PFSK-1 (cell line): ENCODE measurements around the gene BCL6B.

ENCODE experiments used
- FOXP2 ChIP-seq: optimal IDR thresholded peaks from 2 replicates; pipeline ENCODE3; 2011; ENCODE audit warnings: borderline replicate concordance, control low read depth, inconsistent platforms; ENCODE audit not compliant: insufficient read depth; ENCODE audit errors: extremely low read length, extremely low read depth
- POLR2AphosphoS5 ChIP-seq: IDR thresholded peaks from 2 replicates; pipeline ENCODE4 v1.6.1; 2012; ENCODE audit warnings: low read depth, mild to moderate bottlenecking, control low read depth, low read length, moderate library complexity
- REST ChIP-seq, 2 experiments: IDR thresholded peaks; 2 replicates each; pipeline versions ENCODE4 v1.6.1 to v1.8.0; 2011 to 2012; ENCODE audit warnings: low read depth in 2 of 2, low read length in 2 of 2, control low read depth in 1 of 2, inconsistent platforms in 1 of 2, mild to moderate bottlenecking in 1 of 2, moderate library complexity in 1 of 2; ENCODE audit not compliant: insufficient read depth in 1 of 2
- SIN3A ChIP-seq: IDR thresholded peaks from 2 replicates; pipeline ENCODE4 v1.6.1; 2012; ENCODE audit warnings: mild to moderate bottlenecking, low read length, moderate library complexity, borderline replicate concordance; ENCODE audit not compliant: insufficient read depth
- TAF1 ChIP-seq: IDR thresholded peaks from 2 replicates; pipeline ENCODE4 v1.6.1; 2012; ENCODE audit warnings: low read length, control low read depth, borderline replicate concordance; ENCODE audit not compliant: insufficient read depth

BCL6B gene

DNA sequence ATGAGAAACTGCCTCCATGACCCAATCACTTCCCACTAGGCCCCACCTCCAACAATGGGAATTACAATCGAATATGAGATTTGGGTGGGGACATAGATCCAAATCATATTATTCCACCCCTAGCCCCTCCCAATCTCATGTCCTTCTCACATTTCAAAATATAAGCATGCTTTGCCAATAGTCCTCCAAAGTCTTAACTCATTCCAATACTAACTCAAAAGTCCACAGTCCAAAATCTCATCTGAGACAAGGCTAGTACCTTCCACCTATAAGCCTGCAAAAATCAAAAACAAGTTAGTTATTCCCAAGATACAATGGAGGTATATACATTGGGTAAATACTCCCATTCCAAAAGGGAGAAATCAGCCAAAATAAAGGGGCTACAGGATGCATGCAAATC lies 44.3 kb downstream of the BCL6B start:
- TF ChIP-seq FOXP2 (no peak), POLR2AphosphoS5 (no peak), REST (IDR thresholded peaks at IDR 0.05; ENCODE audit: insufficient read depth in 1 of 2, low read depth in 2 of 2, low read length in 2 of 2) (no peak), SIN3A (no peak), TAF1 (no peak)

DNA sequence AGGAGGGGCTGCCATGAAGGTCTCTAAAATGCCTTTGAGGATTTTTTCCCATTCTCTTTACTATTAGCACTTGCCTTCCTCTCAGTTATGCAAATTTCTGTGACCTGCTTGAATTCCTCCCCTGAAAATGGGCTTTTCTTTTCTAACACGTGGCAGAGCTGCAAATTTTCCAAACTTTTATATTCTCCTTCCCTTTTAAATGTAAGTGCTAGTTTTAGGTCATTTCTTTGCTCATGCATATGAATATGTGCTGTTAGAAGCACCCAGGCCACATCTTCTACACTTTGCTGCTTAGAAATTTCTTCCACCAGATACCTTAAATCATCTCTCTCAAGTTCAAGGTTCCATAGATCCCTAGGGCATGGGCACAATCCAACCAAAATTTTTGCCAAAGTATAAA lies 45.4 kb downstream of the BCL6B start:
- TF ChIP-seq SIN3A, result no peak
- TF ChIP-seq TAF1, result no peak
- no peak for TF ChIP-seq REST (IDR thresholded peaks at IDR 0.05; ENCODE audit: insufficient read depth in 1 of 2, low read depth in 2 of 2, low read length in 2 of 2)
- no peak for TF ChIP-seq POLR2AphosphoS5
- no peak for TF ChIP-seq FOXP2

GRCh38 chr17:7070712-7071111 lies 47.9 kb downstream of the BCL6B start:
- TF ChIP-seq TAF1 (no peak), SIN3A (no peak), POLR2AphosphoS5 (no peak), REST (IDR thresholded peaks at IDR 0.05; ENCODE audit: insufficient read depth in 1 of 2, low read depth in 2 of 2, low read length in 2 of 2) (no peak), FOXP2 (no peak)

DNA sequence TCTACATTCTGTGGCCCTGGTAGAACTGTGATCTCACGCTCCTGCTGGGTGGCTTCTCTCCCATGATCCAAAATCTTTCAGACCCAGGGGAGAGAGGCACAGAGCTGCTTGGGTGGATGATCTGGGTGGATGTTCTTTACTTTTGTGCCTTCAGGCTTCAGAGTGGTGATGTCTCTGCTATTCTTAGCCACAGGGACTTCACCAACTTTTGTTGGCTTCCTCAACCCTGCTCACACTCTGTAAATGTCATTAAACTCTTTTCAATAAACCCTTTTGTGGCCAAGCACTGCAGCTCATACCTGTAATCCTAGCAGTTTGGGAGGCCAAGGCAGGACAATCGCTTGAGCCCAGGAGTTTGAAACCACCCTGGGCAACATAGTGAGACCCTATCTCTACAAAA lies 49.6 kb downstream of the BCL6B start:
- TF ChIP-seq TAF1, result no peak
- no peak for TF ChIP-seq REST (IDR thresholded peaks at IDR 0.05; ENCODE audit: insufficient read depth in 1 of 2, low read depth in 2 of 2, low read length in 2 of 2)
- no peak for TF ChIP-seq POLR2AphosphoS5
- TF ChIP-seq FOXP2, result no peak
- TF ChIP-seq SIN3A, result no peak

GRCh38 chr17:7074931-7075330 lies 52.1 kb downstream of the BCL6B start:
- TF ChIP-seq POLR2AphosphoS5, result no peak
